GM12878 (cell line): ENCODE measurements around the gene POMT1. TPM values are rescaled to one million over a fixed set of nuclear protein-coding genes. Genes with fewer than 3 reads are reported as not detected.

ENCODE experiments used
- ATAC-seq: fragments of 200-7000 bp; cut with Tn5 transposase; 3 replicates; pipeline ENCODE4 v1.9.1; 2020; ENCODE audit warnings: mild to moderate bottlenecking, moderate library complexity
- BruUV-seq: library from RNA; stranded (reverse); fragments of 400-500 nt; replicated peaks from 2 replicates; lab custom pipeline; 2021; lab: Mats Ljungman, UMichigan
- CTCF ChIA-PET: fragments of 300-600 bp; sonication (Branson Sonifier 250); formaldehyde crosslinking; extraction: SDS; loops from one replicate; lab custom pipeline; 2021; ENCODE audit warnings: inconsistent platforms; lab: Yijun Ruan, JAX
- POLR2A ChIA-PET: fragments of 350-600 bp; formaldehyde crosslinking; extraction: SDS; loops from one replicate; lab custom pipeline; 2021; ENCODE audit warnings: inconsistent platforms; lab: Charles Lee
- RAD21 ChIA-PET: fragments of 300-600 bp; sonication (Branson Sonifier 250); formaldehyde crosslinking; loops from one replicate; lab custom pipeline; 2023; ENCODE audit warnings: antibody characterized with exemption; ENCODE audit not compliant: unreplicated experiment; lab: Charles Lee
- SMC1A ChIA-PET: fragments of 300-600 bp; sonication (Branson Sonifier 250); formaldehyde crosslinking; loops from one replicate; lab custom pipeline; 2023; ENCODE audit not compliant: unreplicated experiment, uncharacterized antibody; lab: Charles Lee
- DNase-seq: peaks from one replicate; pipeline ENCODE4 v3.0.0-alpha.2; 2011; ENCODE audit warnings: low read depth, low spot score
- FAIRE-seq: peaks from 3 replicates; lab custom pipeline; 2011; peaks lifted over from hg19 to GRCh38; lab: Jason Lieb, UNC
- H2AFZ ChIP-seq: 2 replicates; pipeline ENCODE4 v1.6.0; 2011; ENCODE audit warnings: low read depth, low read length, control low read depth; ENCODE audit not compliant: control insufficient read depth
- H3K27ac ChIP-seq: 2 replicates; pipeline ENCODE4 v1.5.1; 2011; ENCODE audit warnings: control low read depth; ENCODE audit not compliant: control insufficient read depth, insufficient read depth
- H3K27me3 ChIP-seq, 2 experiments: replicated peaks in 1 of 2; 2 replicates each; pipeline versions ENCODE4 v1.6.0 to v1.6.1; 2011; ENCODE audit warnings: low read length in 1 of 2; ENCODE audit not compliant: control insufficient read depth in 2 of 2, insufficient read depth in 2 of 2
- H3K36me3 ChIP-seq, 2 experiments: 2 replicates each; pipeline ENCODE4 v1.5.1; 2011; ENCODE audit warnings: low read length in 1 of 2; ENCODE audit not compliant: control insufficient read depth in 2 of 2, insufficient read depth in 2 of 2
- H3K4me1 ChIP-seq: 2 replicates; pipeline ENCODE4 v1.6.1; 2011; ENCODE audit warnings: mild to moderate bottlenecking, low read length, moderate library complexity, mixed read lengths; ENCODE audit not compliant: control insufficient read depth, insufficient read depth
- H3K4me2 ChIP-seq: 2 replicates; pipeline ENCODE4 v1.6.0; 2011; ENCODE audit warnings: control low read depth; ENCODE audit not compliant: control insufficient read depth, insufficient read depth
- H3K4me3 ChIP-seq: fragments of 200-600 bp; sonication (generic); 2 replicates; pipeline ENCODE4 v1.5.1; 2016
- H3K79me2 ChIP-seq: 2 replicates; pipeline ENCODE4 v1.6.0; 2011; ENCODE audit warnings: low read length; ENCODE audit not compliant: control insufficient read depth, insufficient read depth
- H3K9ac ChIP-seq: 2 replicates; pipeline ENCODE4 v1.8.0; 2011; ENCODE audit warnings: low read length, control low read depth, mixed read lengths; ENCODE audit not compliant: control insufficient read depth, insufficient read depth
- H3K9me3 ChIP-seq: replicated peaks from 3 replicates; pipeline ENCODE4 v1.5.1; 2011; ENCODE audit warnings: mild to moderate bottlenecking, low read length; ENCODE audit not compliant: control insufficient read depth, insufficient read depth
- H4K20me1 ChIP-seq: 2 replicates; pipeline ENCODE4 v1.6.0; 2011; ENCODE audit not compliant: control insufficient read depth, insufficient read depth
- CBX5 ChIP-seq: sonication (generic); IDR thresholded peaks from 2 replicates; pipeline ENCODE4 v1.6.1; 2016; ENCODE audit warnings: low read depth, moderate library complexity, mild to moderate bottlenecking, inconsistent platforms
- CEBPZ ChIP-seq: fragments of 150-350 bp; IDR thresholded peaks from 2 replicates; pipeline ENCODE4 v1.6.1; 2016; ENCODE audit warnings: low read depth, low read length
- CHD1 ChIP-seq: IDR thresholded peaks from 2 replicates; pipeline ENCODE4 v1.6.1; 2012; ENCODE audit warnings: low read depth, low read length, improper control_type of control experiment
- CREB1 ChIP-seq: IDR thresholded peaks from 2 replicates; pipeline ENCODE4 v1.6.1; 2012; ENCODE audit warnings: low read depth, mild to moderate bottlenecking, inconsistent platforms
- GATAD2B ChIP-seq: fragments of 450-650 bp; conservative IDR thresholded peaks from 2 replicates; pipeline ENCODE4 v1.6.1; 2017; ENCODE audit warnings: low read depth, mild to moderate bottlenecking, moderate library complexity
- KDM1A ChIP-seq: fragments of 200-600 bp; sonication (generic); IDR thresholded peaks from 2 replicates; pipeline ENCODE4 v1.6.1; 2016; ENCODE audit warnings: borderline replicate concordance
- NFXL1 ChIP-seq: fragments of 450-650 bp; IDR thresholded peaks from 2 replicates; pipeline ENCODE4 v1.6.1; 2017; ENCODE audit warnings: antibody characterized with exemption, mild to moderate bottlenecking, borderline replicate concordance
- STAT1 ChIP-seq: fragments of 450-650 bp; conservative IDR thresholded peaks from 2 replicates; pipeline ENCODE4 v1.6.1; 2014; ENCODE audit warnings: antibody characterized with exemption, mild to moderate bottlenecking
- TCF7 ChIP-seq: IDR thresholded peaks from 2 replicates; pipeline ENCODE4 v1.6.1; 2014; ENCODE audit warnings: antibody characterized with exemption, borderline replicate concordance
- WGBS: methylation state at CpG from one replicate; pipeline ENCODE4 v1.1.6; 2016; ENCODE audit warnings: low lambda C conversion rate; ENCODE audit not compliant: insufficient replicate concordance, insufficient coverage; ENCODE audit errors: missing lambda C conversion rate; 5-methylcytosine and 5-hydroxymethylcytosine counted together
- in situ Hi-C: fragments of 300-500 bp; cut with MboI; formaldehyde crosslinking; loops from 9 replicates; pipeline ENCODE4 v1.14.3; 2018; ENCODE audit warnings: mixed read lengths
- intact Hi-C: fragments of 100-400 bp; cut with micrococcal nuclease; formaldehyde crosslinking; loops from one replicate; pipeline ENCODE4 v1.14.2; 2022; ENCODE audit not compliant: unreplicated experiment
- polyA plus RNA-seq, 11 experiments: library from polyadenylated mRNA; depleted of rRNA in 4 of 11; unstranded in 6 of 11; stranded (reverse) in 5 of 11; fragments of >200 nt; fragmentation: Nextera tagmentation in 4 of 11; fragmentation: Illumina TruSeq in 1 of 11; extraction: Ambion mirVana in 4 of 11; extraction: Trizol in 1 of 11; gene quantifications; 1 replicate in 1 of 11; 2 replicates in 10 of 11; pipeline versions ENCODE4 v1.2.1 to v1.2.3, GENCODE V29; 2011 to 2016; ENCODE audit warnings: inconsistent platforms in 2 of 11, missing spikeins in 2 of 11, low read depth in 1 of 11
- total RNA-seq, 4 experiments: library from RNA; depleted of rRNA in 3 of 4; stranded (reverse); fragments of >200 nt in 3 of 4; fragmentation: Illumina TruSeq in 1 of 4; extraction: Trizol in 1 of 4; gene quantifications; 2 replicates each; pipeline versions ENCODE4 v1.2.1 to v1.2.3, GENCODE V29; 2013 to 2021

The POMT1 gene
- total and polyA plus RNA-seq, 10 of the 15 experiments (the other 5 are each of a cell fraction or from before 2014, with no cell fraction given), result 1.2 to 19.2 (median 12.6) TPM

- WGBS, result 16% methylated on average over 24 of the region's 30 CpGs
- Histone ChIP-seq H2AFZ (no peak overlapping the region), H3K27ac (no peak overlapping the region)
These were observed 43.1 kb downstream of the POMT1 start for GRCh38 chr9:131545786-131546335.

More at GRCh38 chr9:131545786-131546335, 43.1 kb downstream of the POMT1 start:
- CTCF ChIA-PET, result interaction anchor here (1.5 kb wide), 1 partner anchor 147 kb away, joined by 3 read pairs; no protein-coding TSS in a partner anchor
- TF ChIP-seq NFXL1, result no peak
- no peak for TF ChIP-seq CREB1
- no peak for TF ChIP-seq STAT1
- no peak for TF ChIP-seq CBX5
- no peak for TF ChIP-seq KDM1A
- no peak for TF ChIP-seq GATAD2B
- TF ChIP-seq TCF7, result no peak
- TF ChIP-seq CHD1, result no peak
- TF ChIP-seq CEBPZ, result no peak
- TF ChIP-seq, all 136 proteins: peak for 0
- ATAC-seq (no peak), FAIRE-seq (no peak), DNase-seq (no peak)
- Histone ChIP-seq H3K4me3 (no peak overlapping the region), H3K36me3 (no peaks in the 10 kb centered on the region), H3K4me1 (no peaks in the 10 kb centered on the region), H3K27me3 (peaks cover 0 to 2% of the 10 kb centered on the region in 2 experiments; a peak in 2 of 4 replicates), H3K9me3 (peaks cover 15% of the 10 kb centered on the region), H4K20me1 (no peaks in the 10 kb centered on the region), H3K9ac (no peak overlapping the region), H3K4me2 (no peak overlapping the region), H3K79me2 (no peaks in the 10 kb centered on the region)
- in situ Hi-C loops, result no loop called here
- RAD21 ChIA-PET, result no interaction called here
- SMC1A ChIA-PET, result interaction anchor here (1.5 kb wide), 1 partner anchor 15 kb away, joined by 4 read pairs; no protein-coding TSS in a partner anchor
- BruUV-seq, result no TSS peak
- intact Hi-C loops, result no loop called here
- POLR2A ChIA-PET, result no interaction called here
